GM12878 (cell line): ENCODE data around the gene SBF2. TPM values are rescaled to one million over a fixed set of nuclear protein-coding genes. Genes with fewer than 3 reads are reported as not detected.

ENCODE experiments used
- ATAC-seq: fragments of 200-7000 bp; cut with Tn5 transposase; 3 replicates; pipeline ENCODE4 v1.9.1; 2020; ENCODE audit warnings: mild to moderate bottlenecking, moderate library complexity
- BruUV-seq: library from RNA; stranded (reverse); fragments of 400-500 nt; replicated peaks from 2 replicates; lab custom pipeline; 2021; lab: Mats Ljungman, UMichigan
- CTCF ChIA-PET: fragments of 300-600 bp; sonication (Branson Sonifier 250); formaldehyde crosslinking; extraction: SDS; loops from one replicate; lab custom pipeline; 2021; ENCODE audit warnings: inconsistent platforms; lab: Yijun Ruan, JAX
- POLR2A ChIA-PET: fragments of 350-600 bp; formaldehyde crosslinking; extraction: SDS; loops from one replicate; lab custom pipeline; 2021; ENCODE audit warnings: inconsistent platforms; lab: Charles Lee
- RAD21 ChIA-PET: fragments of 300-600 bp; sonication (Branson Sonifier 250); formaldehyde crosslinking; loops from one replicate; lab custom pipeline; 2023; ENCODE audit warnings: antibody characterized with exemption; ENCODE audit not compliant: unreplicated experiment; lab: Charles Lee
- SMC1A ChIA-PET: fragments of 300-600 bp; sonication (Branson Sonifier 250); formaldehyde crosslinking; loops from one replicate; lab custom pipeline; 2023; ENCODE audit not compliant: unreplicated experiment, uncharacterized antibody; lab: Charles Lee
- DNase-seq: peaks from one replicate; pipeline ENCODE4 v3.0.0-alpha.2; 2011; ENCODE audit warnings: low read depth, low spot score
- FAIRE-seq: peaks from 3 replicates; lab custom pipeline; 2011; peaks lifted over from hg19 to GRCh38; lab: Jason Lieb, UNC
- H2AFZ ChIP-seq: 2 replicates; pipeline ENCODE4 v1.6.0; 2011; ENCODE audit warnings: low read depth, low read length, control low read depth; ENCODE audit not compliant: control insufficient read depth
- H3K27ac ChIP-seq: 2 replicates; pipeline ENCODE4 v1.5.1; 2011; ENCODE audit warnings: control low read depth; ENCODE audit not compliant: control insufficient read depth, insufficient read depth
- H3K27me3 ChIP-seq, 2 experiments: replicated peaks in 1 of 2; 2 replicates each; pipeline versions ENCODE4 v1.6.0 to v1.6.1; 2011; ENCODE audit warnings: low read length in 1 of 2; ENCODE audit not compliant: control insufficient read depth in 2 of 2, insufficient read depth in 2 of 2
- H3K36me3 ChIP-seq, 2 experiments: 2 replicates each; pipeline ENCODE4 v1.5.1; 2011; ENCODE audit warnings: low read length in 1 of 2; ENCODE audit not compliant: control insufficient read depth in 2 of 2, insufficient read depth in 2 of 2
- H3K4me1 ChIP-seq: 2 replicates; pipeline ENCODE4 v1.6.1; 2011; ENCODE audit warnings: mild to moderate bottlenecking, low read length, moderate library complexity, mixed read lengths; ENCODE audit not compliant: control insufficient read depth, insufficient read depth
- H3K4me2 ChIP-seq: 2 replicates; pipeline ENCODE4 v1.6.0; 2011; ENCODE audit warnings: control low read depth; ENCODE audit not compliant: control insufficient read depth, insufficient read depth
- H3K4me3 ChIP-seq: fragments of 200-600 bp; sonication (generic); 2 replicates; pipeline ENCODE4 v1.5.1; 2016
- H3K79me2 ChIP-seq: 2 replicates; pipeline ENCODE4 v1.6.0; 2011; ENCODE audit warnings: low read length; ENCODE audit not compliant: control insufficient read depth, insufficient read depth
- H3K9ac ChIP-seq: 2 replicates; pipeline ENCODE4 v1.8.0; 2011; ENCODE audit warnings: low read length, control low read depth, mixed read lengths; ENCODE audit not compliant: control insufficient read depth, insufficient read depth
- H3K9me3 ChIP-seq: replicated peaks from 3 replicates; pipeline ENCODE4 v1.5.1; 2011; ENCODE audit warnings: mild to moderate bottlenecking, low read length; ENCODE audit not compliant: control insufficient read depth, insufficient read depth
- H4K20me1 ChIP-seq: 2 replicates; pipeline ENCODE4 v1.6.0; 2011; ENCODE audit not compliant: control insufficient read depth, insufficient read depth
- IRF4 ChIP-seq: IDR thresholded peaks from 2 replicates; pipeline ENCODE4 v1.6.1; 2011; ENCODE audit warnings: low read depth, low read length
- MTA3 ChIP-seq: IDR thresholded peaks from 2 replicates; pipeline ENCODE4 v1.6.1; 2012; ENCODE audit warnings: low read length, inconsistent platforms, borderline replicate concordance
- NR2C1 ChIP-seq: fragments of 450-650 bp; IDR thresholded peaks from 2 replicates; pipeline ENCODE4 v1.6.1; 2017; ENCODE audit warnings: antibody characterized with exemption, mild to moderate bottlenecking, moderate library complexity
- PKNOX1 ChIP-seq: fragments of 450-650 bp; IDR thresholded peaks from 2 replicates; pipeline ENCODE4 v1.6.1; 2016; ENCODE audit warnings: mild to moderate bottlenecking
- RELA ChIP-seq: fragments of 450-650 bp; IDR thresholded peaks from 2 replicates; pipeline ENCODE4 v1.8.0; 2014; ENCODE audit warnings: borderline replicate concordance; ENCODE audit not compliant: partially characterized antibody
- REST ChIP-seq: IDR thresholded peaks from 2 replicates; pipeline ENCODE4 v1.6.1; 2012; ENCODE audit warnings: mild to moderate bottlenecking, low read depth, low read length
- USF1 ChIP-seq: IDR thresholded peaks from 2 replicates; pipeline ENCODE4 v1.6.1; 2011; ENCODE audit warnings: borderline replicate concordance, low read depth, mild to moderate bottlenecking, moderate library complexity, mixed read lengths, low read length; ENCODE audit not compliant: insufficient read depth; ENCODE audit errors: extremely low read length
- WRNIP1 ChIP-seq: IDR thresholded peaks from 2 replicates; pipeline ENCODE4 v1.6.1; 2011; ENCODE audit warnings: low read depth, low read length, improper control_type of control experiment, borderline replicate concordance
- ZBTB11 ChIP-seq: fragments of 450-650 bp; formaldehyde crosslinking; IDR thresholded peaks from 2 replicates; pipeline ENCODE4 v1.5.0; 2022; ENCODE audit warnings: mild to moderate bottlenecking, missing genetic modification characterization
- ZBTB4 ChIP-seq: fragments of 450-650 bp; formaldehyde crosslinking; IDR thresholded peaks from 2 replicates; pipeline ENCODE4 v1.4.0; 2022; ENCODE audit warnings: mild to moderate bottlenecking, moderate library complexity
- in situ Hi-C: fragments of 300-500 bp; cut with MboI; formaldehyde crosslinking; loops from 9 replicates; pipeline ENCODE4 v1.14.3; 2018; ENCODE audit warnings: mixed read lengths
- intact Hi-C: fragments of 100-400 bp; cut with micrococcal nuclease; formaldehyde crosslinking; loops from one replicate; pipeline ENCODE4 v1.14.2; 2022; ENCODE audit not compliant: unreplicated experiment
- polyA plus RNA-seq, 11 experiments: library from polyadenylated mRNA; depleted of rRNA in 4 of 11; unstranded in 6 of 11; stranded (reverse) in 5 of 11; fragments of >200 nt; fragmentation: Nextera tagmentation in 4 of 11; fragmentation: Illumina TruSeq in 1 of 11; extraction: Ambion mirVana in 4 of 11; extraction: Trizol in 1 of 11; gene quantifications; 1 replicate in 1 of 11; 2 replicates in 10 of 11; pipeline versions ENCODE4 v1.2.1 to v1.2.3, GENCODE V29; 2011 to 2016; ENCODE audit warnings: inconsistent platforms in 2 of 11, missing spikeins in 2 of 11, low read depth in 1 of 11
- total RNA-seq, 4 experiments: library from RNA; depleted of rRNA in 3 of 4; stranded (reverse); fragments of >200 nt in 3 of 4; fragmentation: Illumina TruSeq in 1 of 4; extraction: Trizol in 1 of 4; gene quantifications; 2 replicates each; pipeline versions ENCODE4 v1.2.1 to v1.2.3, GENCODE V29; 2013 to 2021

SBF2 gene
- total and polyA plus RNA-seq, 10 of the 15 experiments (the other 5 are each of a cell fraction or from before 2014, with no cell fraction given), result 0.24 to 2.3 (median 1.1) TPM

- no peak for TF ChIP-seq ZBTB11 (CRISPR knock-in tag)
Observed at GRCh38 chr11:10049756-10050155, 244.3 kb downstream of the SBF2 start (continued).

- H3K4me3 ChIP-seq, result no peak overlapping the region
- TF ChIP-seq ZBTB4, result no peak
- no peak for TF ChIP-seq RELA
- TF ChIP-seq WRNIP1, result no peak
- no peak for TF ChIP-seq USF1
- TF ChIP-seq REST, result no peak
- TF ChIP-seq MTA3, result no peak
- no peak for TF ChIP-seq PKNOX1
- TF ChIP-seq IRF4, result no peak
- TF ChIP-seq NR2C1, result no peak
- no peaks in the 10 kb centered on the region; the same call in 2 of the 3 replicates for H3K9me3 ChIP-seq
- no peak for ATAC-seq
- H3K79me2 ChIP-seq, result no peaks in the 10 kb centered on the region
- no peak for FAIRE-seq
- no peak overlapping the region for H3K27ac ChIP-seq
- no peak overlapping the region for H2AFZ ChIP-seq
- H3K4me2 ChIP-seq, result no peak overlapping the region
- H3K27me3 ChIP-seq, result no peaks in the 10 kb centered on the region
- H4K20me1 ChIP-seq, result no peaks in the 10 kb centered on the region
- SMC1A ChIA-PET, result interaction anchor here (0.9 kb wide), 1 partner anchor 11 kb away, joined by 3 read pairs; no protein-coding TSS in a partner anchor
- DNase-seq, result no peak
- H3K36me3 ChIP-seq, result no peaks in the 10 kb centered on the region
- no peak overlapping the region for H3K9ac ChIP-seq
- in situ Hi-C loops, result no loop called here
- CTCF ChIA-PET, result interaction anchor here (0.6 to 1.0 kb wide), 2 partner anchors 91 to 239 kb away, joined by 3 read pairs; no protein-coding TSS in a partner anchor
- H3K4me1 ChIP-seq, result no peaks in the 10 kb centered on the region
- intact Hi-C loops, result no loop called here
- RAD21 ChIA-PET, result no interaction called here
- POLR2A ChIA-PET, result no interaction called here
- BruUV-seq, result no TSS peak
Observed at GRCh38 chr11:10048350-10048749, 245.7 kb downstream of the SBF2 start.
